GOT3 (cell line): ENCODE measurements around the gene UBA1.

ENCODE experiments used
- DNase-seq: peaks from one replicate; lab custom pipeline; 2025; ENCODE audit warnings: mixed read lengths; lab: John Stamatoyannopoulos, UW

UBA1 gene

DNA sequence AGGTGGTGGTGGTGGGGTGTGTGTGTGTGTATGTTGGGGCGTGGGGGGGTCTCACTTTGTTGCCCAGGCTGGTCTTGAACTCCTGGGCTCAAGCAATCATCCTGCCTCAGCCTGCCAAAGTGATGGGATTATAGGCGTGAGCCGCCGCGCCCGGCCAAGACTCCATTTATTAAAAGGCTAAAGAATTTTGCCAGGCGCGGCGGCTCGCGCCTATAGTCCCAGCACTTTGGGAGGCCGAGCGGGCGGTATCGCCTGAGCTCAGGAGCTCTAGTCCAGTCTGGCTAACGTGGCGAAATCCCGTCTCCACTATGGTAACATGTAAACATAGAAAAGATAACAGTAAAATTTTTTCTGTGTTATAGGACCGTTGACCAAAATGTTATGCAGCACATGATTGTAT, 3.7 kb upstream of the UBA1 start:
- DNase-seq, result no peak

DNA sequence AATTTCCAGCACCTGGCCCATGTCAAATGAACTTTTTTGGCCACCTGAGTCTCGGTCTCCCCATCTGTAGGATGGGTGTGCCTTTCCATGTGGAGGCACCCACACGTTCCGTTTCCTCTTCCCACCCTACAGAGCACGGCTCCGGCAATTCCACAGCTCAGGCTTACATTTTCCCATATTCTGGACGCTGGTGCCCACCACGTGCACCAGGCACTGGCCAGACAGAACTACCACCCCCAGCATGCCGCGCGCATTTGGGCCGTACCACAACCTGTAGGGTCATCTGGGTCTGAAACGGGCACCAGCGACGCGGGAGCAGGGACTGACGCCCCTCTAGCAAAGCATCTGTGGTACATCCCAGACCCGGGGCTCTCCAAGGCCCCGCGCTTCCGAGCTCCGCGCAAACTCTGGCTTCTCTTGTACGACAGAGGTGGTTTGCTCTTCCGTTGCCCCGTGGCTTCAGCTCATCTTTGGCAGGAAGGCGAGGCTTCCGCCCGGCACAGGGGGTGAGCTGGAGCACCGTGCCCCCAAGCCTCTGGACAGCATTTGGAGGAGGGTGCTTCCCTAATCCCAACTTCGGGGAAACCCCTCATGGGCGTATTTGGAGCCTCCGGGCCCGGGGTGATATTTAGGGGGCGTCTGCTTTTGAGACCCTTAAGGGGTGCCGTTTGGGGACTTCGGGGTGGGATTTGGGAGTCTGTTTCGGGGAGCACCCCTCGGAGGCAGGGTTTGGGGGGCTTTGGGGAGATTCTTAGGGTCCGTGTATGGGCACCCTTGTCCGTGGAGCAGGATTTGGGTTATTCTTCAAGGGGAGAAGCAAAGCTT, 3.0 kb upstream of the UBA1 start:
- DNase-seq, result peak; percentile 40

DNA sequence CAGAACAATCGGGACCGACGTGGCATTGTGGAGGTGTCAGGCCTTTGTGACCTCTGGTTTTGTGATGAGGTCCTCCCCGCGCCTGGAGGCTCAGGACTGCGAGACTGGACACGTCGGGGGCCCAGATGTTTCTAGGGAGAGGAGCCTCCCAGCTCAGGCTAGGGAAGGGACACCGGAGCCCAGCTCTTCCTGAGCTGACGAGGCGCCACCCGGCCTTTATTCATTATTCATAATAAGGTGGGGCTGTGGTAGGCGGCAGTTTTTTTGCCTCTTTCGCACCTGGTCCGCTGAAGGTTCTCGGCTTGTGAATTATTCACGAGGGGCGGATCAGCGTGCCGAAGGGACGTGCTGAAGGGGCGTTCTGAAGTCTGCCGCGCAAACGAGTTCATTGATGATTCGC, 2.3 kb upstream of the UBA1 start:
- DNase-seq, result no peak

DNA sequence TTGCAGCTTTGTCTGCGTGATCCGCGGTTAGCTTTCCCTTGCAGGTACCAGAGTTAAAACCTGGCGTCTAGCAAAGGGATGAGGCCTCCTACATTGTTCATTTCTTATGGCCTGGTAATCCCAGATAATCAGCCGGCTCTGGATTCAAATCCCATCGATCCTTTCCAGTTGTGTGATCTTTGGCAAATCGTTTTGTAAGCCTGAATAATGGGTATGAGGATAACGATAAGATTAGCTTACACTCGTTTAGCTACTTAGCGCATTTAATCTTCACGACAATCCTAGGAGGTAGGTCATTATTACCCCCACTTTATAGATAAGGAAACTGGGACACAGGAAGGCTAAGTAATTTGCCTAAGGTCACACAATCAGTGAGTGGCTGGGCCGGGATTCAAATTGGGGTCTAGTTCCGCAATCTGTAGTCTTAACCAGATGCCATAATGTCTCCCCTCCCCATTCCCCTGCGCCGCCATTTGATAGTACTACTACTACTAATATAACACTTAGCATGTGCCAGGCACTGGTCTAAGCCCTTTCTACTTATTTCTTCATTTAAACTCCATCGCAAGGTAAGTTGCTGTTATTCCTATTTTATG, 1.7 kb upstream of the UBA1 start:
- DNase-seq, result no peak

DNA sequence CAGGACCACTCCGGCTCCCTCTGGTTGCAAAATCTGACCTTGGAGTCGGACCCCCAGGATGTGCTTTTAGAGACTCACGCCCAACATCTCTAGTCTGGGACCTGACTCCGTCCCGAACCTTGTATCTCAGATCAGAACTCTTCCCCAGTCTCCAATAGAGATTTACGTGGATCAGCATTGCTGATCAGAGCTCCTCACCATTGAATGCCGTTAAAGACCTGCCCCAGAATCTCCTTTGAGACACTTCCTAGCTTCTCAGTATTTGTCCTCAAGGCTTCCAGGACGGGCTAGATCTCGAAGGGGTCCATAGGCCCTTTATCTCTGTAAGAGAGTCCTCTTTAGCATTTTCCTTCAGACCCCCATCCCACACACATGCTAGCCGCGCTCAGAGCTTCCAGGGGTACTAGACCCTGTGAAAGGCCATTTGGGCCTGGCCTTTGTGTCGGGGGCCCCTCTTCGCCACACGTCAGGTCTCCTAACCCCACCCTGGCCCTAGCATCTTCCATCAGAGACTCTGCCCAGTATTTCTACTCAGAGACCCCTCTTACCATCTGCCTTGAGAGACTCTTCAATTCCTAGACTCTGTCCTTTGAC, 662 bp downstream of the UBA1 start:
- DNase-seq, result no peak

DNA sequence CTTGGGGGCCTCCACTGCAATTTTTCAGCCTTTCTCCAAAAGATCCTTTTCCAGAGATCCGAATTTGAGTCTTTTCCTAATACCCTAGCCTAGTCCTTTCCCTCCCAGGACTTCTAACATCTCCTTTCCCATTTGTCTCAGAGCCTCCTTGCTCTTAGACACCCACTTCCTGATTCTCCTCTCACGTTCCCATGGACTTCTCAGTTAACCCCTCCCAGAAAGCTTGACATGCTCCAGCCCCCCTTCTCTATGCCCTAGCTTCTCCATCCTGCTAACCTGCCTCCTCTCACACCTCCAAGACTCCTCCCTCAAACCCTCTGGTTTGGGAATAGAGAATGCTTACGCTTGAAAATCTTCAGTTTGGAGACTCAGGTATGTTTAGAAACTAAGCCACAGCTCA, 2.5 kb downstream of the UBA1 start:
- no peak for DNase-seq

DNA sequence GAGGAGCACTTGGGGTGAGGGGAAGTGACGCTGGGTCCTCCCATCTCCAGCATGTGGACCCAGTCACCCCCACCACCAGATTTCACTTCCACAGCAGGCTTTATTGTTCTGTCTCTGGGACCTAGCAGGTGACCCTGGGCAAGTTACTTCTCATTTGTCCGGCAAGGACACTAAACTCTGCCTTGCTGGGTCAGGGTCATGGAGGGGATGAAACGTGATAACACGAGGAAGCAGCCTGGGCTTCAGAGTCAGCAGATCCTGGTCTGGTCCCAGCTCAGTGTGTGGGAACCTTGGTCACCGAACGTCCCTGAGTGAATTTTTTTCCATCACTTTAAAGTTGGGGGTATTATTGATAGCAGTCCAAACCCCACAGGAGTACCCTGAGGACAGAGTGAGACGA, 3.9 kb downstream of the UBA1 start:
- DNase-seq, result no peak

DNA sequence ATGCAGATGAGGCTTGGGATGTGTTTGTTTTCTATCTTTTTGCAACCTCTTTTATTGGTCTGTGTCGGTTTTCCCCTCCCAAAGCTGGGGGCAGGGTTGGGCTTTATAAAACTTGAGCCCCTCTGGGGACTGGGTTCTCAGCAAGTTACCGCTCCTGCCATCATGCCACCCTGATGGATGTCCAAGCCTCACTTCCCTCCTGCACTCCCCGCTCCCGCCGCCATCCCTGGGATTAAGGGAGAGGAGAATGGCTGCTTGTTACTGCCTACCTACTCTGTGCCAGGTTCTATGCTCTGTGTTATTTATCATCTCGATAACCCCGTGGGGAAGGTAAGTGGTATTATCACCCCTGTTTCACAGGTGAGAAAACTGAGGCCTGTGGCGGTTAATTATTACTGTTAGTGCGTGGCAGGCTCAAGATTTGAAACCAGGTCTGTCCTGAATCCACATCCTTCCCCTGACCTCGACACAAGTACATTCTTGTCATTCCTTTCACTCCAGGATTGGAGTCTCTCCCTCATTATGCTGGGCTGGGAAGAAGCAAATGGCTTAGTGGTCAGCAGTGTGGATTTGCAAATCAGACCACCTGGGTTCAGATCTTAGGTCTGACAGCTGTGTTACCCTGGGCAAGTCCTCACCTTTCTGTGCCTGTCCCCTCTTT, 4.5 kb downstream of the UBA1 start:
- no peak for DNase-seq

DNA sequence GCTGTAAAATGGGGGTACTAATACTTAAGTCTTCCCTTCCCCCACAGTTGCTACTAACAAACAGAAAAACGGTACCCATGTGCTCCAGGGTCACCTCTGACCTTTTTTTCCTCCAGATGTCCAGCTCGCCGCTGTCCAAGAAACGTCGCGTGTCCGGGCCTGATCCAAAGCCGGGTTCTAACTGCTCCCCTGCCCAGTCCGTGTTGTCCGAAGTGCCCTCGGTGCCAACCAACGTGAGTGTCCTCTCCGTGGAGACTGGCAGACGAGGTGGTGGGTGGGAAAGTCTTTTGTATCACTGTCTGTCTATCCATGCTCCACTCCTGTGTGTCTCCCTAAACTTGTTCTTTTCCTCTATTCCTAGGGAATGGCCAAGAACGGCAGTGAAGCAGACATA, 5.1 kb downstream of the UBA1 start:
- no peak for DNase-seq

DNA sequence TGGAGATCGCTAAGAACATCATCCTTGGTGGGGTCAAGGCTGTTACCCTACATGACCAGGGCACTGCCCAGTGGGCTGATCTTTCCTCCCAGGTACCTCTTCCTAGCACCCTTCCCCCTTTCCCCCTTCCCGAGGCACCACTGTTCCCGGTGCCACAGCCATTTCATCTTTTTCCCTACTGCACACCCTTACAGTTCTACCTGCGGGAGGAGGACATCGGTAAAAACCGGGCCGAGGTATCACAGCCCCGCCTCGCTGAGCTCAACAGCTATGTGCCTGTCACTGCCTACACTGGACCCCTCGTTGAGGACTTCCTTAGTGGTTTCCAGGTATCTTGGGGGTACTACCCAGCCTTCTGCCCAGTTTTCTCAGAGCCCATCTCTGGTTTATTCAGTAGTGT, 5.7 kb downstream of the UBA1 start:
- no peak for DNase-seq

DNA sequence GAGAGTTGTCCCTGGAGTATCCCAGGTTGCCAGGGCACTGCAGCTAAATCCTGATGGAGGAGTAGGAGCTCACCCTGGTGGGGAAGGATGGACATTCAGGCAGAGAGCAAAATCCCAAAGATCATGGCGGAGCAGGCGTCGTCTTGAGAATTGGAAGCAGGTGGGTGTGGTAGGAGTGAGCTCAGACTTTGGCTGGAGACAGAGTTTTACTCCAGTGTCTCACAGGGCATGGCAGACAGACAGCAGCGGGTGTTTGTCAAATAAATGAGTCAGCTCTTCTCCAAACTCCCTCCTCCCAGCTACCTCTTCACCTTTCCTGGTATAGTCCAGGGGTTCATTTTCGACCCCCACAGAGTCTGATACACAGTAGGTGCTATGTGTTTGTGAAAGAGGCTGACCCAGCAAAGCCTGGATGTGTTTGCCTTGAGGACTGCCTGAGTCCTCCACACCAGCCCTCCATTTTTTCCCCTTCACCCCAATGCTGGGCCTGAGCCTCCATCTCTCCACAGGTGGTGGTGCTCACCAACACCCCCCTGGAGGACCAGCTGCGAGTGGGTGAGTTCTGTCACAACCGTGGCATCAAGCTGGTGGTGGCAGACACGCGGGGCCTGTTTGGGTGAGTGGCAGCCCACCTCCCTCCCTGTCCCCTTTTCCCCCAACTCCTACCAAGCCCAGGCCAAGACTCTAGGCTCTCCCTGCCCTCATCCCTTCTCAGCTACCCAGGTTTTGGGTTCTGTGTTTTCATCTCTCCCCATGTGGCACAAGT, 6.9 kb downstream of the UBA1 start:
- no peak for DNase-seq

DNA sequence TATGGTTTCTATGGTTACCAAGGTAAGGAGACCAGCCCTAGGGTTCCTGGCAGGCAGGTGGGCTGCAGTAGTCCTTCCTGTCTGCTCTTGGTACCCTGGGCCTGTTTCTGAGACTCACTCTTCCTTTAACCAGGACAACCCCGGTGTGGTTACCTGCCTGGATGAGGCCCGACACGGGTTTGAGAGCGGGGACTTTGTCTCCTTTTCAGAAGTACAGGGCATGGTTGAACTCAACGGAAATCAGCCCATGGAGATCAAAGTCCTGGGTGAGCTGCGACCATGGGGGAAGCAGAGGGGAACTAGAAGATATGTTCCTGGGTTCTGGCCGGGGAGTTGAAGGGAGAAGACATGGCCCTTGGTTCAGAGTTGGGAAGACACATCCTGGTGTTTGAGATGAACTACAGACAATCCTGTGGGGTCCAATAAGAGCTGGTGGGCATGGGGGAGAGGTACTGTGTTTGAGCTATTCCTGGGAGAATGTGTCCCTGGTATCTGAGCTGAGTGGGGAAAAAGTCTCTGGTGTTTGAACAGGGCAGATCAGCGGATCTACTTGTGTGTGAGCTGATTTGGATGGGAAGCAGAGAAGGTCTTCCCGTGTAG, 7.8 kb downstream of the UBA1 start:
- no peak for DNase-seq

DNA sequence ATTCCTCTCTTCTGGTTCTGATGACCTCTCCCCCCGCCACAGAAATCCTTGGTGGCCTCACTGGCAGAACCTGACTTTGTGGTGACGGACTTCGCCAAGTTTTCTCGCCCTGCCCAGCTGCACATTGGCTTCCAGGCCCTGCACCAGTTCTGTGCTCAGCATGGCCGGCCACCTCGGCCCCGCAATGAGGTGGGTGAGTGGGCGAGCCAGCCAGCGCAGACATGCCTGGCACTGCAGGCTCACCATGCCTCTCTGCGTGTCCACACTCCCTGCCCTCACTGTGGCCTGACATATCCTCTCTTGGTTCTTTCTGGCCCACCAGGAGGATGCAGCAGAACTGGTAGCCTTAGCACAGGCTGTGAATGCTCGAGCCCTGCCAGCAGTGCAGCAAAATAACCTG, 8.7 kb downstream of the UBA1 start:
- no peak for DNase-seq

DNA sequence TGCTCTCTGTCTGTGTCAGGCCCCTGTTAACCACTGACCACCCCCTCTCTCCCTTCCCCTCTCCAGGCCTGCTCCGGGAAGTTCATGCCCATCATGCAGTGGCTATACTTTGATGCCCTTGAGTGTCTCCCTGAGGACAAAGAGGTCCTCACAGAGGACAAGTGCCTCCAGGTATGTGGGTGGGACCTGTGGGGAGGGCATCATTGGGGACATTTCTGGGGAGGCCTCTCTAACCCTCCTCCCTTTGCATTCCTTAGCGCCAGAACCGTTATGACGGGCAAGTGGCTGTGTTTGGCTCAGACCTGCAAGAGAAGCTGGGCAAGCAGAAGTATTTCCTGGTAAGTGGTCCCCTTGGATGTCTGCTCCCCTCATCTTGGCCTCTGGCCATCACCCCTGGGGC, 9.2 kb downstream of the UBA1 start:
- DNase-seq, result no peak

DNA sequence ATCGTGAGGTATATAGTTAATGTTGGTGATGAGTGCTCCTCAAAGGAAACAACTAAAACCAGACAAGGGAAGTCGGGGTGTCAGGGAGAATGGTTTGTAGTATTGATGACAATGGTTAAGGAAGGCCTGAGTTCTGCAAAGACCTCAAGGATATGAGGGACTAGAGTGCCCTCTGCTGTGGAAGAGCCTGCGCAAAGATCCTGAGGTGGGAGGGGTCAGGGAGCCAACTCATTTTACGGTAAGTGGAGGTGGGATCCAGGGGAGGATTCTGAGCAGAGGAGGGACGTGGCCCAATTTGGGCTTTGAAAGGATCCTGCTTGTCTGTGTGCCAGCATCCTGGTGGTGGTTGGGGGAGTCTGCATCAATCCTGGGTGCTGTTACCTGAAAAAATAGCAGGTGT, 11.3 kb downstream of the UBA1 start:
- no peak for DNase-seq

DNA sequence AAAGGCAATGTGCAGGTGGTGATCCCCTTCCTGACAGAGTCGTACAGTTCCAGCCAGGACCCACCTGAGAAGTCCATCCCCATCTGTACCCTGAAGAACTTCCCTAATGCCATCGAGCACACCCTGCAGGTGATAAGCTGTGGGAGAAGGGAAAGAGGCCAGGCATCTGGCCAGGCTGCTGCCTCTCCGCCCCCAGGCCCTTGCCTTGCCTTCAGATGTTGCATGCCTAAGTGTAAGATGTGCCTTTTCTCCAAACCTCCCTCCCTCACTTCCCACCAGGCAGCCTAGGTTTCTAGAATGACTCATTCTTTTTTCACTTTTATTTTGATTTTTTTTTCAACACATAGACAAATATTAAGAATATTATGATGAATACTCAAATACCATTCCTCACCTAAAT, 12.7 kb downstream of the UBA1 start:
- no peak for DNase-seq

DNA sequence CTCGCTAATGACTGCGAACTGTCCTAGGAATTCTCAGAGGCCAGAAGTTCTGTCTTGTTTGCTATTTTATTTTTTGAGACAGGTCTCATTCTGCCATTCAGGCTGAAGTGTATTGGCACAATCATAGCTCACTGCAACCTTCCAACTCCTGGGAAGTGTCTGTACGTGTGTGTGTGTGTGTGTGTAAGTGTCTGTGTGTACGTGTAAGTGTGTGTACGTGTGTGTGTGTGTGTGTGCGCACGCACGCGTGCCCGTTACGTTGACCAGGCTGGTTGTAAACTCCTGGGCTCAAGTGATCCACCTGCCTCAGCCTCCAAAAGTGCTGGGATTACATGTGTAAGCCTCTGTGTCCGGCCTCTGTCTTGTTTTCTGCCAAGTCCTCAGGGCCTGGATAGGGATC, 14.5 kb downstream of the UBA1 start:
- no peak for DNase-seq

DNA sequence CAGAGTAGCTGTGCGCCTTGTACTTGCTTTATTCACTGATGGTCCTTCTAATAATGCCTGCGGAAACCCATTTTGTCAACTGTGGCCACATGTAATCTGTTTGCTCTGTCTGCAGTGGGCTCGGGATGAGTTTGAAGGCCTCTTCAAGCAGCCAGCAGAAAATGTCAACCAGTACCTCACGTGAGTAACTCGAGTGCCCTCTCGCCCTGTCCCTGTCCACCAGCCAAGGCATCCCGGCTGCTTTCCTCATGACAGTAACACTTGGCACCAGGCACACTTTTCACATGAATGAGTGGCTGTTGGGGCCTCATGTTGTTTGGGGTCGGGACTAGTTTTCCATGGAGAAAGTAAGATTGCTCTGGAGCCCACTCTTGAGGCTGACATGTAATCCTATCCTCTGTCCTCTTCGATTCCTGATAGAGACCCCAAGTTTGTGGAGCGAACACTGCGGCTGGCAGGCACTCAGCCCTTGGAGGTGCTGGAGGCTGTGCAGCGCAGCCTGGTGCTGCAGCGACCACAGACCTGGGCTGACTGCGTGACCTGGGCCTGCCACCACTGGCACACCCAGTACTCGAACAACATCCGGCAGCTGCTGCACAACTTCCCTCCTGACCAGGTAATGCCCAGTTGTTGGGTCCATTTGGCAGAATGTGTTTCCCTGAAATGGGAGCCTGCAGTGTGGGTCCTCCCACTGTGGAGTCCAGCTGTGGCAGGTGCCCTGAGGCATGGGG, 16.0 kb downstream of the UBA1 start:
- DNase-seq, result no peak

DNA sequence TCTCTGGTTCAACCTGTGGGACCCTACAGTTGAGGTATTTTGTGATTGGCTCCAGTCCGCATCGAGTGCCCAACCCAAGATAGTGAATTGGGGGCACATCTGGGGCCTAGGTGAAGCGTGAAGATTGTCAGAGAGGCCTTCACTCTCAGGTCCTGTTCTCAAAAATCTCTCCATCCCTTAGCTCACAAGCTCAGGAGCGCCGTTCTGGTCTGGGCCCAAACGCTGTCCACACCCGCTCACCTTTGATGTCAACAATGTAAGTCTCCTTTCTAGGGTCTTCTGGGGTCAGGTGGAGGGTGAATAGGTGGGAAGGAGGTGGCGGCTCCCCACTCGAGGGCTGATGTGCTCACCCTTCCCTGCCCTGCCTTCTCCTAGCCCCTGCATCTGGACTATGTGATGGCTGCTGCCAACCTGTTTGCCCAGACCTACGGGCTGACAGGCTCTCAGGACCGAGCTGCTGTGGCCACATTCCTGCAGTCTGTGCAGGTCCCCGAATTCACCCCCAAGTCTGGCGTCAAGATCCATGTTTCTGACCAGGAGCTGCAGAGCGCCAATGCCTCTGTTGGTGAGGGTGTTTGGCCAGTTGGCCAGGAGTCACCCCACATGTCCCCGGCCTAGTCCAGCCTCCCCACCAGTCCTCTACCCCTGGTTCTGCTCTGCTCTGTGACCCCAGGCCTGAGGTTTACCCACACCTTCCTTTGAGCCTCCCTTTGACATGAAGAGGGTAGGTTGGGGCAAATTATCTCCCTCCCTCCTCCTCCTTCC, 17.2 kb downstream of the UBA1 start:
- no peak for DNase-seq
